GM18907 (cell line): ENCODE results near the gene TENM3.
"Not testable (repeated sequence)": the region's sequence is repeated elsewhere in the genome, so short reads cannot be mapped to it uniquely, and the experiment has no call there.

Experiments
- ATAC-seq: cut with Tn5 transposase; IDR thresholded peaks from one replicate; pipeline ENCODE4 v1.9.1; 2021; ENCODE audit warnings: mild to moderate bottlenecking, moderate library complexity; ENCODE audit not compliant: unreplicated experiment

Gene TENM3

GRCh38 chr4:182385897-182386296 is 142.7 kb downstream of the TENM3 start:
- peak; percentile 81 for ATAC-seq

DNA sequence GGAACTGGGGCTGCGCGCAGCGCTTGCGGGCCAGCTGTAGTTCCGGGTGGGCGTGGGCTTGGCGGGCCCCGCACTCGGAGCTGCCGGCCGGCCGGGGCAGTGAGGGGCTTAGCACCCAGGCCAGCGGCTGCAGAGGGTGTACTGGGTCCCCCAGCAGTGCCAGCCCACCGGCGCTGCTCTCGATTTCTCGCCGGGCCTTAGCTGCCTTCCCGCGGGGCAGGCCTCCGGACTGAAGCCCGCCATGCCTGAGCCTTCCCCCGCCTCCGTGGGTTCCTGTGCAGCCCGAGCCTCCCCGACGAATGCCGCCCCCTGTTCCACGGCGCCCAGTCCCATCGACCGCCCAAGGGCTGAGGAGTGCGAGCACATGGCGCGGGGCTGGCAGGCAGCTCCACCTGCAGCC is 143.4 kb downstream of the TENM3 start:
- ATAC-seq = not testable (repeated sequence)

DNA sequence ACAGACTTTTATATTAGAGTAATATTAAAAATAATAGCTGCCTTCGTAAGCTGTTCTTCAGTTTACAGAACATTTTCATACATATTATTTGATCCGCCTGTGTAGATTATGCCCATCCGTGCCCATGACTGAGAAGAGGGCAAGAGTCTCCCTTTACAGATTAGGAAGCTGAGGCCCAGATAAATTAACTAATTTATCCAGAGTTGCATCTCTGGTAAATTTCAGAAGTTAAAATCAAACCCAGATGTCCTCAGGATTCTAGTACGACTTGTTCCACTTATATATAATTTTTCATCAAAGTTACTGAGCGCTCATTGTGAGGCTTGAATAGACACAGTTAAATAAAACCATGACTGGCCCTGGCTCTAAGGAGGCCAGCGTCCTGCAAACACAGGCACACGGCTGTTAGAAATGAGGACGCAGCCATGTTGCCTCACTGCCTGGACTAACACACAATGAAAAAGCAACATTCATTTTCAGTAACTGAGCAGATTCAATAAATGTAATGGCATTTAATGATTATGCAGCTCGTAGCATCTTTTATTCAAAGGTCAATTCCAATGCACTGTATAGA is 148.0 kb downstream of the TENM3 start:
- no peak for ATAC-seq

- no peak for ATAC-seq
Observed at GRCh38 chr4:182394181-182394580, 151.0 kb downstream of the TENM3 start.

DNA sequence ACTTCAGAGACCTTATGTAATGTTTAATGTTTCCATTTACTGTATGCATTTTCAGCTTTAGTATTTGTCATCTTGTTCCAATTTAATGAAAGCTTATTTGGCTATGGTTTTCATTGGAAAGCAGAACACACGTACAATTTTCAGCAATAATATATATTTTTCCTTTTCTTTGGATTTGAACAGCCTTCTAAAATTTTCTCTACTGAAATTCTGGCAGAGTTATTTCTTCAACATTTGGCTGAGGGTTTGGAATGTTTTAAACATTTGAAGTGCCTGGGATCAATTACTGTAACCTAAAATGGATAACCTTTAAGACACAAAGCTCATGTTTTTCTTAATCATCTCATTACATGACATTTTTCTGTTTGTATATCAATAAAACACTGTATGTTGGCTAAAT is 156.9 kb downstream of the TENM3 start:
- no peak for ATAC-seq

DNA sequence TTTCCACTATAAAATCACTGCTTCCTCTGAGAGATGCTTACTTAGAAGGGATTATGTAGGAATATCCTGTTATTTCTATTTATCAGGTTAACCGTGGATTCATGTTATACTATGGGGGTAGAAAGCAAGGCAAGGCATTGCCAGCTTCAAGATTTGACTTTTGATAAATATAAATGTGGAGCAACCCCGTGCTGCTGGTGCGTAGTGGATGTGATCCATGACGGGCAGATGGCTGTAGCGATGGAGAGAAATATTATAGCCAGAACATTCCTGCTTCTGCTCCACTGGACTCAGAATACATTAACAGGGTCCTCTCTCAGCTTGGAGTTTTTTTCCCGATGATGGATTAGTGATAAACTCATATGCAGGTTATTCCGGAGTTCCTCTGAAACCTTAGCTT is 157.6 kb downstream of the TENM3 start:
- ATAC-seq = no peak

DNA sequence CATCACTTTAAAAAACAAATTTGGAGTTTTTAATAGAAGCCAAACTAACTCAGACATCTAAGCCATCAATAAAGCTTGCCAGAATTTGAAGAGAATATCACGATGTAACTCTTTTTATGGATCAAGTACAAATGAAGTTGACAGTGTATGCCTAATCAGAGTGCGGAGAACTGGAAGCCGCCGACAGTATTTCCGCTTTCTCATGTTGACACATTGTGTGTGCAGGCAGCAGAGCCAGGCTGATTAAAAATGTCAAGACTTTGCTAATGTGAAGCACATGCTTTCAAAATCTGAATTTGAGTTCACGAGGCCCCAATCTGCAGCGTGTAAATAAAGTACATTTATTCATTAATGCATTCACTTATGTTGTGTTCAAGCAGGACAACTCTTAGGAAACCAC is 161.2 kb downstream of the TENM3 start:
- no peak for ATAC-seq

- ATAC-seq = no peak
Observed at GRCh38 chr4:182405087-182405486, 161.9 kb downstream of the TENM3 start.

DNA sequence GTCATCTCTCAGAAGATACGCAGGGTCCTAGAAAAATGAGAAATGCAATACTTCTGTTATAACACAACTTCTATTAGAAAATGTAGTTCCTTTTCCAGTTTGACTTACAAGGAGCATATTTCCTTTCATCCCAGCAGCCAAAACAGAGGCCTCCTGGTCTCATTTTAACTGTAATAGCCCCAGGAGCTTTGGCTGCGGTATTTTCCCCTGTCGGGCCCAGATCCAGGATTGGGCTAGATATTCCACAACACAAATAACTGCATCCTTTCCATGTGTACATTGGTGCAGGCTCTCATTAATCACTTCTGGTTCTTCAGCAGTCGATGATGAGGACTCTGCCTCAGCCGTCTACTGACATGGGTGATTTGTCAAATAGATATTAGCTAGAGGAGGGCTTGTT is 166.1 kb downstream of the TENM3 start:
- no peak for ATAC-seq

DNA sequence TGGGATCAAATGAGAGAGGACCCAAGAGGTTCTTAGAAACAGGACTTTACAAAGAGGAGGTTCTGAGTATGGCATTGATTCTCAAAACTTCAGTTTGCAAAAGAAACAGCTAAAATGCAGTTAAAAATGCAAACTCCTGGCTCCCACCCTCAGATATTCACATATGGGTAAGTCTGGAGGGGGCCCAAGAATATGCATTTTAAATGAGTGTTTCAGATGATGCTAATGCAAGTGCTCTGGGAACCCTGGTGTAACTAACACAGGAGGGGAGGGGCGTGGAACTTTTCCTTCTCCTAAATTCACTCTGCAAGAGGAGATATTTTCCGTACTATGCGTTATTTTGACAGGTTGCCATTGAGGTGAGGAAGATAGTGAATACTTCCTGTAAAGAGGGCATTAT is 168.2 kb downstream of the TENM3 start:
- no peak for ATAC-seq

DNA sequence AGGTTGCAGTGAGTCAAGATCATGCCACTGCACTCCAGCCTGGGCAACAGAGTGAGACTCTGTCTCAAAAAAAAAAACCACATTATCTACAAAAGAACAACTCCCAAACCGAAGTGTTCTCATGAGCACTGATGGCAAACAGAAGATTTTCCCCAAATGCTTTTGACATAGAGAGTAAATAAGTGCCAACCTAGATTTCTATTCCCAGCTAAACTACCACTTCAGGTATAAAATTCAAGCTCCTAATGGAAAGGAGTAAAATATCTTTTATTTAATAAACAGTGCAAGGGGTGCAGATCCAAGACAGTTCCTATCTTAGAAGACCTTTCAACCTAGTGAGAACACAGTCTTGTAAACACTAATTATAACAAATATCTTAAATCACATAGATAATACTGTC is 170.3 kb downstream of the TENM3 start:
- ATAC-seq = no peak

GRCh38 chr4:182415116-182415515 is 171.9 kb downstream of the TENM3 start:
- no peak for ATAC-seq

- no peak for ATAC-seq
Observed at GRCh38 chr4:182416067-182416466, 172.9 kb downstream of the TENM3 start.

- ATAC-seq = no peak
Observed at GRCh38 chr4:182418054-182418734, 175.0 kb downstream of the TENM3 start.

- no peak for ATAC-seq
Observed at GRCh38 chr4:182420189-182420588, 177.0 kb downstream of the TENM3 start.

GRCh38 chr4:182421753-182422152 is 178.6 kb downstream of the TENM3 start:
- ATAC-seq = no peak

- no peak for ATAC-seq
Observed at GRCh38 chr4:182425302-182425701, 182.1 kb downstream of the TENM3 start.

DNA sequence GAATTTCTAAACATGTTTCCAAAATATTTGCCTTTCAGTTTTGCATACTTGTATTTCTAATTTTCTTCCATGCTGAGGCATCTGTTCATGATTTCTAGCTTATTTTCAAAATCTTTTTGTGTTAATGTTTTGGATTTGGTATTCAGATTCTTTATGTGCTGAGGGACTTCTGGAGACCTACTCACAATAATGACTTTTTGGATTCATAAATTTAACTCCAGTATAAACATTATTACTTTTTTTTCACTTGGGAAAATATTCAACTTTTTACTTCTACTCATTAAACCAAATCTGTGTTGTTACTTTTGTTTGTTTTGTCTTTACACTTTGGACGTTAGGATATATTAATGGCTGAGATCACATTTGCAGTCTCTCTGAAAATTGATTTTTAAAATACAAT is 183.7 kb downstream of the TENM3 start:
- ATAC-seq = no peak

DNA sequence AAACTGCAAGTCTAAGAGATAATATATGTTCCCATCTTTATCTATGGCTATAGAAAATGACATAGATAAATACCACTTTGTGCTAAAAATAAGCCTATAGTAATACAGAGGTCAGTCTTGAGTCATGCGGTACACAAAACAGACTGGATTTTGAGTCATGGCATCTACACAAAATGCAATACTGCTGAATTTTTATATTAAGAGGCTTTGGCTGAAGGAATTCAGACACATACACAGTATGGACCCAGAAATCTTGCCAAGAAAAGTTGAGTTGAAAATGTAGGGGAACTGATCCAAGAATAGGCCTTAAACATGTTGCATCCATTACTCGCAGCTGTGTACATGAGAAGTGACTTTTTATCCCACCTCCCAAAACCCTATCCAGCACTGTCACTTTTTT is 184.4 kb downstream of the TENM3 start:
- no peak for ATAC-seq

DNA sequence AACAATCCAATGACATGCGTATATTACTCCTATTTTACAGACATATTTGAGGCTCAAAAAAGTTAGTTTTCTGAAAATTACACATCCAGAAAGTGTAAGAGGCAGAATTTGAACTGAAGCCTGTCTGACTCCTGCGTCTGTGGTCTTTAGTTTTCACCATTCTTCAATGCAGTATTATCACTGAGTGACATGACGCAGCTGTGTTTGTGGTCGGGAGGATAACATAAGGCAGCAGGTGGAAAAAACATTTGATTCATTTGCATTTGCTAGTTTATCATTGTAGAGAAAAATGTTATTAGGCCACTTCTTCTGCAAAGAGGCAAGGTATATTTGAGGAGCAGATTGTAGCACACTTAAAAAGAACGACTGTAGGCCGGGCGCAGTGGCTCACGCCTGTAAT is 186.7 kb downstream of the TENM3 start:
- no peak for ATAC-seq

GRCh38 chr4:182432819-182433218 is 189.6 kb downstream of the TENM3 start:
- no peak for ATAC-seq

- ATAC-seq = no peak
Observed at GRCh38 chr4:182434720-182435119, 191.5 kb downstream of the TENM3 start.

DNA sequence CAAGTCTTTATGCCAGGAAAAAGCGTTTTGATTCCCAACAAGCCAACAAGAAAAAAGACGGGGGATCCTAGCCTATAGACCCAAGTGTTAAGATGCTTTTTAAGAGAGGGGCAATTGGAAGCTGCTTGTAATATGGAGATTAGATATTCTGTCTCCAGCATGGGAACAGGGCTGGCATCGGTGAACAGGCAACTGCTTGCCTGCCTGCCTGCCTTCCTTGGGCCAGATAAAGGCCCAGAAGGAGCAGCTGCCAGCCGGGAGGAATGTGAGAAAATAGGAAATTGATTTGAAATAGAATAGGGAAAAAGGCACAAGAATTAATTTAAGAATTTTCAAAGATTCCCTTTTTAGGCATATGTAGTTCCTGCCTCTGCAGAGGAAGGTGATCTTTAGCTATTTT is 192.2 kb downstream of the TENM3 start:
- ATAC-seq = no peak
